Naive thymus-derived CD4-positive, alpha-beta T cell (primary cell): Measurements from ENCODE around the gene PCBP3. TPM values are rescaled to one million over a fixed set of nuclear protein-coding genes. Genes with fewer than 3 reads are reported as not detected.

ENCODE experiments used
- ATAC-seq: fragments of 150-1000 bp; cut with Tn5 transposase; 2 replicates; pipeline ENCODE4 v1.10.0; 2021; ENCODE audit warnings: mild to moderate bottlenecking, moderate library complexity
- CTCF ChIA-PET: fragments of 350-600 bp; sonication (Branson Sonifier 250); formaldehyde crosslinking; loops from one replicate; lab custom pipeline; 2021; ENCODE audit warnings: antibody characterized with exemption; lab: Charles Lee
- POLR2A ChIA-PET: fragments of 350-600 bp; sonication (Branson Sonifier 250); formaldehyde crosslinking; loops from one replicate; lab custom pipeline; 2021; ENCODE audit warnings: antibody characterized with exemption, inconsistent platforms; lab: Charles Lee
- DNase-seq, 9 donors: peaks; one replicate each; pipeline versions ENCODE4 v3.0.0 to v3.0.0-alpha.2; 2020 to 2022; ENCODE audit warnings: mixed read lengths in 1 of 9
- H3K27ac ChIP-seq: one replicate; pipeline ENCODE4 v1.7.0; 2013; ENCODE audit warnings: mild to moderate bottlenecking, low read depth, low read length, moderate library complexity
- H3K27me3 ChIP-seq, 2 donors: one replicate each; pipeline ENCODE4 v1.7.0; 2013; ENCODE audit warnings: low read length in 2 of 2, mild to moderate bottlenecking in 2 of 2, moderate library complexity in 2 of 2; ENCODE audit not compliant: control insufficient read depth in 2 of 2, insufficient read depth in 2 of 2
- H3K36me3 ChIP-seq, 3 experiments: 1 replicate in 2 of 3; 2 replicates in 1 of 3; pipeline ENCODE4 v1.7.0; 2013; ENCODE audit warnings: low read length in 3 of 3, mild to moderate bottlenecking in 3 of 3, moderate library complexity in 1 of 3; ENCODE audit not compliant: insufficient read depth in 3 of 3, control insufficient read depth in 2 of 3
- H3K4me1 ChIP-seq, 2 donors: one replicate each; pipeline ENCODE4 v1.7.0; 2013; ENCODE audit warnings: low read length in 2 of 2, mild to moderate bottlenecking in 2 of 2, moderate library complexity in 1 of 2; ENCODE audit not compliant: control insufficient read depth in 2 of 2, insufficient read depth in 2 of 2
- H3K4me3 ChIP-seq: 2 replicates; pipeline ENCODE4 v1.7.0; 2013; ENCODE audit warnings: mild to moderate bottlenecking, low read length
- H3K9me3 ChIP-seq, 3 experiments: 1 replicate in 2 of 3; 2 replicates in 1 of 3; pipeline ENCODE4 v1.7.0; 2013; ENCODE audit warnings: low read length in 3 of 3; ENCODE audit not compliant: control insufficient read depth in 2 of 3
- H3K27ac Mint-ChIP-seq, 9 donors: one replicate each; pipeline ENCODE4 v1.8.0; 2020 to 2022; ENCODE audit warnings: mixed read lengths in 9 of 9, mild to moderate bottlenecking in 8 of 9, moderate library complexity in 5 of 9, inconsistent platforms in 2 of 9
- H3K27me3 Mint-ChIP-seq, 5 donors: one replicate each; pipeline ENCODE4 v1.8.0; 2021 to 2022; ENCODE audit warnings: mixed read lengths in 5 of 5, mild to moderate bottlenecking in 1 of 5
- H3K36me3 Mint-ChIP-seq, 5 donors: one replicate each; pipeline ENCODE4 v1.8.0; 2020 to 2022; ENCODE audit warnings: mixed read lengths in 5 of 5, mild to moderate bottlenecking in 3 of 5, inconsistent platforms in 1 of 5
- H3K4me1 Mint-ChIP-seq, 7 donors: one replicate each; pipeline ENCODE4 v1.8.0; 2020 to 2022; ENCODE audit warnings: mixed read lengths in 7 of 7, mild to moderate bottlenecking in 3 of 7, inconsistent platforms in 1 of 7
- H3K4me3 Mint-ChIP-seq, 10 donors: one replicate each; pipeline ENCODE4 v1.8.0; 2020 to 2022; ENCODE audit warnings: mild to moderate bottlenecking in 10 of 10, mixed read lengths in 10 of 10, moderate library complexity in 6 of 10, inconsistent platforms in 2 of 10
- H3K9me3 Mint-ChIP-seq, 11 donors: one replicate each; pipeline ENCODE4 v1.8.0; 2020 to 2022; ENCODE audit warnings: mixed read lengths in 11 of 11, mild to moderate bottlenecking in 4 of 11, inconsistent platforms in 1 of 11, moderate library complexity in 1 of 11
- intact Hi-C, 2 donors: fragments of 100-400 bp; cut with micrococcal nuclease; formaldehyde crosslinking; loops; one replicate each; pipeline ENCODE4 v1.15.1; 2023
- polyA plus RNA-seq, 2 donors: library from polyadenylated mRNA; unstranded; fragments of 300-500 nt; fragmentation: Illumina TruSeq; gene quantifications; one replicate each; pipeline ENCODE4 v1.2.3, GENCODE V29; 2021
- total RNA-seq, 6 experiments: library from RNA in 5 of 6; stranded (reverse) in 5 of 6; gene quantifications; 1 replicate in 5 of 6; 2 replicates in 1 of 6; pipeline ENCODE4 v1.2.3 and lab custom pipeline; 2021 to 2026

The PCBP3 gene
- total and polyA plus RNA-seq, 7 experiments from 2014 or later = 1.2 to 5.2 (median 1.6) TPM

DNA sequence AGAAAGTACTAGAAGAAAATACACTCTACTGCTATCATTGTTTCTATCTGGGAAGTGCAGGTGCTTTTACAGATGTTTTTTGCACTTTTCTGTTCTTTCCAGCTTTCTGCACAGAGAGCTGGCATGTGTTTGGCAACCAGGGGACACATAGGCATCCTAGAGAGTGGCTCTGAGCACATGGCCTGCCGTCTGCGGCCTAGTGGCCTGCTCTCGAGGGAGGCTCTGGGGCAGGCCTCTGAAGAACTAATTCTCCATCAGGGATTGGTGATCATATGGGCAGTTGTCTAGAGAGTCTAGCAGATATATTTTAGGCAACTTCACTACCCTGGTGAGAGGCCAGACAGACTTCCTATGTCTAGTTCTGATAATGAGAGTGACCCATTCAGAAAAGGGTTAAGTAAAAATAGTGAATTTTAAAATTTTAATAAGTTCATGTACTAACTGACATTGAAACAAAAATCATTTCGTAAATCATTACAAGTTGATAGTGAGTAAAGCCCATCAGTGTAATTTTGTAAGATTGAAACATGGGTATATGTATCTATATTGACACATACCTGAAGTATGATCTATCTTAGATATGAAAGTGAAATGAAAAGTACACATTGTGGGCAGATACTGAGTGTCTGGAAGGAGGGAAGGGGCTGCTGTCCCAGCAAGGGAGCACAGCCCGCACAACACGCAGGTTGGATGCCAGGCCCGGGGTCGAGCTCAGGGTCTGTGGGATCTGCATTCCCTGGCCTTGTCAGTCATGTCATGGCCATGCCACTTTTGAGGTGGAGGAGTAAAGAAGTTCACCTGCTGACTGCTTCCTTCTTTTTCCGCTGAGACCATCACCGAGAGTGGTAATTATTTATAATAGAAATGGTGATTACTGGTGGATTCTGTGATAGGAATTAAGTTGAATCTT, 79.8 kb downstream of the PCBP3 start:
- ATAC-seq (no peak), DNase-seq (no peak)
- Mint-ChIP-seq H3K9me3 (no peaks in the 10 kb centered on the region), H3K4me3 (no peak overlapping the region), H3K36me3 (no peaks in the 10 kb centered on the region), H3K27me3 (peaks cover 0 to 5% (median 0%) of the 10 kb centered on the region in 5 donors), H3K27ac (no peak overlapping the region), H3K4me1 (peaks cover 0 to 23% (median 5%) of the 10 kb centered on the region in 7 donors)
- H3K4me3 ChIP-seq = no peak overlapping the region
- no peaks in the 10 kb centered on the region for H3K27me3 ChIP-seq
- no peaks in the 10 kb centered on the region for H3K4me1 ChIP-seq
- intact Hi-C loops = no loop called here
- POLR2A ChIA-PET = interaction anchor here (0.6 to 0.7 kb wide), 2 partner anchors 503 to 1644 kb away, joined by 3 read pairs; no protein-coding TSS in a partner anchor
- no peaks in the 10 kb centered on the region for H3K36me3 ChIP-seq
- no peak overlapping the region for H3K27ac ChIP-seq
- CTCF ChIA-PET = interaction anchor here (0.7 kb wide), 2 partner anchors 31 to 46 kb away, joined by 3 to 4 read pairs; no protein-coding TSS in a partner anchor
- no peaks in the 10 kb centered on the region for H3K9me3 ChIP-seq

DNA sequence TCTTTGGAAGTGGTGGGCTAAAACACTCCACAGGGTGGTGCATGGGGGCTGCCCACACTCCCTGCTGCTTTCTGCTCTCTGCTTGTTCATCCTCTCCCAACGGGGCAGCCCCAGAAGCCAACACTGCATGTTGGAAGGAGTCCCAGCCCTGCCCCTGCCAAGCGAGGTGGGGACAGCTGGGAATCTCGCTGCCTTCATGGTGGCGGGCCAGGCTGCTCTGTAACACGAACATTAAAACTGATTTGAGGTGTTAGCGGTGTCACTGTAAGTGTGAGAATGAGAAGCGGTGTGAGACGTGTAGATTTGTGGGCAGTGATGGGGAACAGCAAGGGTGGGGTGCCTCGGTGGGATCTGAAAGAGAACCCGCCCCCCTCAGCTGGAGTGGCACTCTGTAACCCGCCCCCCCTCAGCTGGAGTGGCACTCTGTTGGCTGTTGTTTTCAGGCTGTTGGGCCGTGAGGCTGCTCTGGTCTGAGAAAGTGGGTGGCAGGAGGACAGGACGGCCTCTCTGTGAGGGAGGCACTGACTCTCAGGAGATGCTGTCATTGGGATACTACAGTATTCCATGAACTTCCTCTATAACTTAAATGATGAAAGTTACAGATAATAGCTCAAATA, 80.9 kb downstream of the PCBP3 start:
- no peak for DNase-seq
- Histone ChIP-seq H3K27ac (no peak overlapping the region), H3K27me3 (no peaks in the 10 kb centered on the region), H3K4me3 (no peak overlapping the region), H3K4me1 (no peaks in the 10 kb centered on the region), H3K36me3 (no peaks in the 10 kb centered on the region), H3K9me3 (no peaks in the 10 kb centered on the region)
- H3K4me1 Mint-ChIP-seq = peaks cover 0 to 12% (median 3%) of the 10 kb centered on the region in 7 donors
- intact Hi-C loops = no loop called here
- H3K9me3 Mint-ChIP-seq = no peaks in the 10 kb centered on the region
- ATAC-seq = no peak
- H3K4me3 Mint-ChIP-seq = no peak overlapping the region
- H3K27ac Mint-ChIP-seq = peak overlapping the region in 1 of 9 donors; percentile 86
- CTCF ChIA-PET = no interaction called here
- no peaks in the 10 kb centered on the region for H3K36me3 Mint-ChIP-seq
- POLR2A ChIA-PET = interaction anchor here (0.6 kb wide), 1 partner anchor 504 kb away, joined by 3 read pairs; no protein-coding TSS in a partner anchor
- peaks cover 0 to 5% (median 0%) of the 10 kb centered on the region in 5 donors for H3K27me3 Mint-ChIP-seq

- Histone ChIP-seq H3K9me3 (no peaks in the 10 kb centered on the region), H3K36me3 (no peaks in the 10 kb centered on the region), H3K4me1 (no peaks in the 10 kb centered on the region), H3K27me3 (no peaks in the 10 kb centered on the region), H3K4me3 (no peak overlapping the region), H3K27ac (no peak overlapping the region)
- POLR2A ChIA-PET = no interaction called here
- peaks cover 0 to 11% (median 3%) of the 10 kb centered on the region in 7 donors for H3K4me1 Mint-ChIP-seq
- no peak overlapping the region for H3K4me3 Mint-ChIP-seq
- peak overlapping the region in 2 of 9 donors; percentile 51 to 86 for H3K27ac Mint-ChIP-seq
- DNase-seq (no peak), ATAC-seq (no peak)
- no peaks in the 10 kb centered on the region for H3K9me3 Mint-ChIP-seq
- intact Hi-C loops = no loop called here
- H3K36me3 Mint-ChIP-seq = no peaks in the 10 kb centered on the region
- CTCF ChIA-PET = no interaction called here
- H3K27me3 Mint-ChIP-seq = peaks cover 0 to 5% (median 0%) of the 10 kb centered on the region in 5 donors
These were observed 81.7 kb downstream of the PCBP3 start for GRCh38 chr21:45724994-45725843.

GRCh38 chr21:45725844-45726200, 82.3 kb downstream of the PCBP3 start:
- Histone ChIP-seq H3K4me3 (no peak overlapping the region), H3K4me1 (no peaks in the 10 kb centered on the region), H3K27me3 (no peaks in the 10 kb centered on the region), H3K27ac (no peak overlapping the region), H3K9me3 (no peaks in the 10 kb centered on the region), H3K36me3 (no peaks in the 10 kb centered on the region)
- intact Hi-C loops = no loop called here
- H3K4me1 Mint-ChIP-seq = peaks cover 0 to 11% (median 3%) of the 10 kb centered on the region in 7 donors
- no peaks in the 10 kb centered on the region for H3K36me3 Mint-ChIP-seq
- no peaks in the 10 kb centered on the region for H3K9me3 Mint-ChIP-seq
- DNase-seq (no peak), ATAC-seq (no peak)
- ChIA-PET POLR2A (no interaction called here), CTCF (no interaction called here)
- H3K4me3 Mint-ChIP-seq = no peak overlapping the region
- peak overlapping the region in 2 of 9 donors; percentile 5 to 65 for H3K27ac Mint-ChIP-seq
- peaks cover 0 to 5% (median 0%) of the 10 kb centered on the region in 5 donors for H3K27me3 Mint-ChIP-seq

- Mint-ChIP-seq H3K27ac (no peak overlapping the region), H3K9me3 (peaks cover 0 to 5% (median 0%) of the 10 kb centered on the region in 11 donors), H3K4me3 (no peak overlapping the region), H3K27me3 (peaks cover 0 to 5% (median 0%) of the 10 kb centered on the region in 5 donors), H3K36me3 (peaks cover 0 to 5% (median 0%) of the 10 kb centered on the region in 5 donors), H3K4me1 (peaks cover 0 to 11% (median 3%) of the 10 kb centered on the region in 7 donors)
- DNase-seq (no peak), ATAC-seq (no peak)
- ChIA-PET CTCF (no interaction called here), POLR2A (no interaction called here)
- no peaks in the 10 kb centered on the region for H3K9me3 ChIP-seq
- H3K4me1 ChIP-seq = no peaks in the 10 kb centered on the region
- no peak overlapping the region for H3K27ac ChIP-seq
- intact Hi-C loops = no loop called here
- no peaks in the 10 kb centered on the region for H3K36me3 ChIP-seq
- no peaks in the 10 kb centered on the region for H3K27me3 ChIP-seq
- no peak overlapping the region for H3K4me3 ChIP-seq
These were observed 82.9 kb downstream of the PCBP3 start for GRCh38 chr21:45726438-45726837.

- no peaks in the 10 kb centered on the region for H3K36me3 ChIP-seq
- DNase-seq (no peak), ATAC-seq (no peak)
- Mint-ChIP-seq H3K36me3 (peaks cover 0 to 8% (median 2%) of the 10 kb centered on the region in 5 donors), H3K9me3 (peaks cover 0 to 9% (median 0%) of the 10 kb centered on the region in 11 donors), H3K27ac (peak overlapping the region in 2 of 9 donors; percentile 21 to 35), H3K27me3 (no peaks in the 10 kb centered on the region), H3K4me3 (no peak overlapping the region), H3K4me1 (peaks cover 0 to 11% (median 3%) of the 10 kb centered on the region in 7 donors)
- ChIA-PET CTCF (no interaction called here), POLR2A (no interaction called here)
- no peak overlapping the region for H3K4me3 ChIP-seq
- H3K27me3 ChIP-seq = no peaks in the 10 kb centered on the region
- H3K4me1 ChIP-seq = no peaks in the 10 kb centered on the region
- intact Hi-C loops = no loop called here
- no peaks in the 10 kb centered on the region for H3K9me3 ChIP-seq
- H3K27ac ChIP-seq = no peak overlapping the region
These were observed 83.9 kb downstream of the PCBP3 start for GRCh38 chr21:45727390-45727789.
